Stimulated activated CD8-positive, alpha-beta memory T cell treated with anti-CD3 and anti-CD28 coated beads, Interleukin-4, amount 100 ng/mL, for 1 hour (primary cell): ENCODE measurements around the gene ST8SIA3.

Experiments
- DNase-seq, 2 donors: peaks; one replicate each; pipeline ENCODE4 v3.0.0-alpha.2; 2020; ENCODE audit warnings: low read depth in 2 of 2, low spot score in 1 of 2

The ST8SIA3 gene

GRCh38 chr18:57352271-57352701 lies at the start of gene ST8SIA3:
TSS of gene ST8SIA3 (plus strand) at chr18:57352557. CDS start at chr18:57352847, 290 bp downstream.
- no peak for DNase-seq

GRCh38 chr18:57311472-57311871 lies 40.9 kb upstream of the ST8SIA3 start:
- DNase-seq, result no peak

- no peak for DNase-seq
Measured at GRCh38 chr18:57312346-57313144, 39.8 kb upstream of the ST8SIA3 start.

- DNase-seq, result no peak
Measured at GRCh38 chr18:57320603-57321002, 31.8 kb upstream of the ST8SIA3 start.

- DNase-seq, result no peak
Measured at GRCh38 chr18:57325491-57326166, 26.7 kb upstream of the ST8SIA3 start.

GRCh38 chr18:57326718-57327323 lies 25.5 kb upstream of the ST8SIA3 start:
- no peak for DNase-seq

GRCh38 chr18:57328665-57329064 lies 23.7 kb upstream of the ST8SIA3 start:
- no peak for DNase-seq

- DNase-seq, result no peak
Measured at GRCh38 chr18:57329856-57330255, 22.5 kb upstream of the ST8SIA3 start.

- no peak for DNase-seq
Measured at GRCh38 chr18:57331718-57332117, 20.6 kb upstream of the ST8SIA3 start.

GRCh38 chr18:57333940-57334339 lies 18.4 kb upstream of the ST8SIA3 start:
- no peak for DNase-seq

- no peak for DNase-seq
Measured at GRCh38 chr18:57334383-57334782, 18.0 kb upstream of the ST8SIA3 start.

GRCh38 chr18:57336343-57336742 lies 16.0 kb upstream of the ST8SIA3 start:
- no peak for DNase-seq

- DNase-seq, result no peak
Measured at GRCh38 chr18:57337890-57338289, 14.5 kb upstream of the ST8SIA3 start.

- DNase-seq, result no peak
Measured at GRCh38 chr18:57343833-57344232, 8.5 kb upstream of the ST8SIA3 start.

- DNase-seq, result no peak
Measured at GRCh38 chr18:57346876-57347275, 5.5 kb upstream of the ST8SIA3 start.

- DNase-seq, result no peak
Measured at GRCh38 chr18:57347784-57348183, 4.6 kb upstream of the ST8SIA3 start.

GRCh38 chr18:57352761-57353136 lies 392 bp downstream of the ST8SIA3 start:
- no peak for DNase-seq

- DNase-seq, result no peak
Measured at GRCh38 chr18:57353137-57353939, 981 bp downstream of the ST8SIA3 start.

- no peak for DNase-seq
Measured at GRCh38 chr18:57353940-57354461, 1.6 kb downstream of the ST8SIA3 start.

- no peak for DNase-seq
Measured at GRCh38 chr18:57359433-57359832, 7.1 kb downstream of the ST8SIA3 start.

- DNase-seq, result no peak
Measured at GRCh38 chr18:57362714-57363113, 10.4 kb downstream of the ST8SIA3 start.
